Neural crest cell (in vitro differentiated cells): ENCODE measurements around the gene ELMOD3. TPM values are rescaled to one million over a fixed set of nuclear protein-coding genes. Genes with fewer than 3 reads are reported as not detected.

Source experiments
- DNase-seq: peaks from one replicate; pipeline ENCODE4 v3.0.0; 2021; ENCODE audit warnings: low read depth, mixed read lengths, low spot score
- H3K27ac Mint-ChIP-seq: one replicate; pipeline ENCODE4 v1.8.0; 2021; ENCODE audit warnings: mild to moderate bottlenecking, mixed read lengths; ENCODE audit not compliant: unreplicated experiment
- H3K27me3 Mint-ChIP-seq: 2 replicates; pipeline ENCODE4 v1.8.0; 2021; ENCODE audit warnings: low read depth, mild to moderate bottlenecking, mixed read lengths
- H3K36me3 Mint-ChIP-seq: 2 replicates; pipeline ENCODE4 v1.8.0; 2021; ENCODE audit warnings: low read depth, mild to moderate bottlenecking, mixed read lengths
- H3K4me1 Mint-ChIP-seq: 2 replicates; pipeline ENCODE4 v1.8.0; 2021; ENCODE audit warnings: mixed read lengths
- H3K4me3 Mint-ChIP-seq: one replicate; pipeline ENCODE4 v1.8.0; 2021; ENCODE audit warnings: mild to moderate bottlenecking, mixed read lengths
- H3K9me3 Mint-ChIP-seq: 2 replicates; pipeline ENCODE4 v1.8.0; 2021; ENCODE audit warnings: mixed read lengths
- total RNA-seq: library from RNA; stranded (reverse); gene quantifications from 2 replicates; pipeline ENCODE4 v1.2.1, GENCODE V29; 2021
- TF ChIP-seq, protein P1 (sequence below): fragments of 200-600 bp; sonication (generic); conservative IDR thresholded peaks from 2 replicates; pipeline ENCODE4 v1.5.0; 2021; ENCODE audit warnings: antibody characterized with exemption, mild to moderate bottlenecking

Gene ELMOD3
- total RNA-seq, 1 donor from 2014 or later = 25.9 TPM

GRCh38 chr2:85401464-85401805 lies 46.9 kb downstream of the ELMOD3 start:
- peaks cover 2% of the 10 kb centered on the region for H3K9me3 Mint-ChIP-seq
- TF ChIP-seq, protein P1, sequence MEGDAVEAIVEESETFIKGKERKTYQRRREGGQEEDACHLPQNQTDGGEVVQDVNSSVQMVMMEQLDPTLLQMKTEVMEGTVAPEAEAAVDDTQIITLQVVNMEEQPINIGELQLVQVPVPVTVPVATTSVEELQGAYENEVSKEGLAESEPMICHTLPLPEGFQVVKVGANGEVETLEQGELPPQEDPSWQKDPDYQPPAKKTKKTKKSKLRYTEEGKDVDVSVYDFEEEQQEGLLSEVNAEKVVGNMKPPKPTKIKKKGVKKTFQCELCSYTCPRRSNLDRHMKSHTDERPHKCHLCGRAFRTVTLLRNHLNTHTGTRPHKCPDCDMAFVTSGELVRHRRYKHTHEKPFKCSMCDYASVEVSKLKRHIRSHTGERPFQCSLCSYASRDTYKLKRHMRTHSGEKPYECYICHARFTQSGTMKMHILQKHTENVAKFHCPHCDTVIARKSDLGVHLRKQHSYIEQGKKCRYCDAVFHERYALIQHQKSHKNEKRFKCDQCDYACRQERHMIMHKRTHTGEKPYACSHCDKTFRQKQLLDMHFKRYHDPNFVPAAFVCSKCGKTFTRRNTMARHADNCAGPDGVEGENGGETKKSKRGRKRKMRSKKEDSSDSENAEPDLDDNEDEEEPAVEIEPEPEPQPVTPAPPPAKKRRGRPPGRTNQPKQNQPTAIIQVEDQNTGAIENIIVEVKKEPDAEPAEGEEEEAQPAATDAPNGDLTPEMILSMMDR = no peak
- no peak overlapping the region for H3K27ac Mint-ChIP-seq
- H3K4me3 Mint-ChIP-seq = no peak overlapping the region
- no peaks in the 10 kb centered on the region for H3K27me3 Mint-ChIP-seq
- H3K4me1 Mint-ChIP-seq = no peaks in the 10 kb centered on the region
- no peak for DNase-seq
- peaks cover 3% of the 10 kb centered on the region for H3K36me3 Mint-ChIP-seq

DNA sequence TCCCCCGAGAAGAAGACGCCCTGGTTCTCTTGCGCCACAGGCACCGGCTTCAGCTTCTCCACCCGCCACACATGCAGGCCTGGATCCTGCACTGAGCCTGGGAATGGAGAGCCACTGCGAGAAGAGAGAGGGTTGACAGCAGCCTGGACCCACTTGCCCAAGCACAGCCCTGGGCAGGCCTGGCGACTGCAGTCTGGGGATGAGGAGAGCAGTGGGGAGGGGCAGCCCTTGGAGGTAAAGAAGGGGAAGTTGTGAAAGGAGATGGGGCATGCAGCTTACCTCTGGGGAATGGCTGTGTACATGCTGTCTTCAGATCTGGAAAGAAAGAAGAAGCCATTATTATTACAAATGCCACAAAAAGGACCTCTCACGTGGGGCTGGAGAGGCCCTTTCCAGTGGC lies 47.3 kb downstream of the ELMOD3 start:
- DNase-seq = no peak
- Mint-ChIP-seq H3K4me3 (no peak overlapping the region), H3K27me3 (no peaks in the 10 kb centered on the region), H3K9me3 (peaks cover 2% of the 10 kb centered on the region), H3K27ac (peak overlapping the region; percentile 68), H3K4me1 (no peaks in the 10 kb centered on the region), H3K36me3 (peaks cover 3% of the 10 kb centered on the region)
- TF ChIP-seq, protein P1 = no peak

- TF ChIP-seq, protein P1 = no peak
- Mint-ChIP-seq H3K4me3 (no peak overlapping the region), H3K27ac (no peak overlapping the region), H3K9me3 (peaks cover 2% of the 10 kb centered on the region), H3K4me1 (no peaks in the 10 kb centered on the region), H3K27me3 (no peaks in the 10 kb centered on the region), H3K36me3 (peaks cover 3% of the 10 kb centered on the region)
- DNase-seq = no peak
Observed at GRCh38 chr2:85405201-85406059, 50.9 kb downstream of the ELMOD3 start.

DNA sequence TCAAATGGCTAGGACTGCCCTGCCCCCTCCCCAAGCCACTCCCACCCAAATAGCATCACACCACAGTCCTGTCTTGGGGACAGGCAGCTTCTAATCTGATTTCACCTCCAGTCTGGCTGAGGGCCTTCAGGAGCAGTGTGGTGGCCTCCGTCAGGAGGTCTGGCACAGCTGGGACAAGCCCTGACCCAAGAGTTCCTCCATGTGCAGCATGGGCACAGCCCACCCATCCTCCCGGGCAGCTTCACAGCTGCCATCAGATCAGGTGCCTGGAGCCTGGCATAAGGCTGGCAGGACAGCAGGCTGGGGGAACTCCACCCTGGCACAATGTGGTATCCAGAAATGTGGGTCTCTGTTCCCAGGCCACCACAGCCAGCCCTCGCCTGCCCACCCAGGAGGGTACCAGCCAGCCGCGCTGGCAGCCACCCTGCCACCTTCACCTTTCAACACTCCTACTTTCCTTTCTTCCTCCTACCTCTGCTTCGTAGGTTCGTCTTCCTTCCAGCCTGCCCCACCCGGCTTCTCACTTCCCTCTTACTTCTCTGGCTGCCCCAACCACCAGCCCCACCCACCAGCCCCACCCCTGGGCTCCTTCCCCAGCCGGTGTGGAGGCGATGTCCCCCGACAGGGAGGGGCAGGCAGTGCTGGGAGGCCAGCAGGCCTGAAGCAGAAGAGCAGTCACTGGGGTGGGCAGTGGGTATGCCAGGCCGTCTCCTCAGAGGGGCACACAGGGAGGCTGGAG lies 55.4 kb downstream of the ELMOD3 start, which contains the start of gene CAPG:
Gene CAPG (minus strand): TSS at position 522 of the 739 bp plus-strand sequence. CDS start 8,221 bp downstream, outside the sequence.
- Mint-ChIP-seq H3K27me3 (peaks cover 12% of the 10 kb centered on the region), H3K27ac (no peak within 1 kb of the TSS), H3K4me1 (peaks cover 10% of the 10 kb centered on the region), H3K4me3 (no peak within 1 kb of the TSS), H3K36me3 (no peaks in the 10 kb centered on the region), H3K9me3 (no peaks in the 10 kb centered on the region)
- no peak for DNase-seq
- TF ChIP-seq, protein P1 = no peak

GRCh38 chr2:85410584-85411404 lies 56.2 kb downstream of the ELMOD3 start:
- H3K36me3 Mint-ChIP-seq = no peaks in the 10 kb centered on the region
- TF ChIP-seq, protein P1 = no peak
- H3K27me3 Mint-ChIP-seq = peaks cover 12% of the 10 kb centered on the region
- no peak overlapping the region for H3K4me3 Mint-ChIP-seq
- H3K27ac Mint-ChIP-seq = no peak overlapping the region
- DNase-seq = no peak
- H3K4me1 Mint-ChIP-seq = peaks cover 10% of the 10 kb centered on the region
- H3K9me3 Mint-ChIP-seq = no peaks in the 10 kb centered on the region
